Esophagus squamous epithelium (tissue), 4 donors: Measurements from ENCODE around the gene SHANK2.

Source experiments
- CTCF ChIP-seq, 6 experiments: fragments of 450-650 bp in 4 of 6; fragments of 200-600 bp in 2 of 6; sonication (generic) in 2 of 6; IDR thresholded peaks; one replicate each; pipeline ENCODE4 v1.5.1; 2016 to 2019; ENCODE audit warnings: antibody characterized with exemption in 6 of 6, mild to moderate bottlenecking in 4 of 6, moderate library complexity in 4 of 6
- POLR2A ChIP-seq, 4 donors: fragments of 450-650 bp; IDR thresholded peaks; one replicate each; pipeline ENCODE4 v1.6.1; 2017; ENCODE audit warnings: antibody characterized with exemption in 4 of 4, mild to moderate bottlenecking in 4 of 4, moderate library complexity in 3 of 4

- TF ChIP-seq POLR2A (IDR thresholded peaks at IDR 0.05): no peak
- TF ChIP-seq CTCF (IDR thresholded peaks at IDR 0.05): no peak
These were observed 47.8 kb upstream of the SHANK2 start for GRCh38 chr11:71300187-71300586.
